HCT116 (cell line): ENCODE measurements around the gene PEX26. TPM values are rescaled to one million over a fixed set of nuclear protein-coding genes. Genes with fewer than 3 reads are reported as not detected.

Experiments used
- ATAC-seq: fragments of 200-7000 bp; cut with Tn5 transposase; 2 replicates; pipeline ENCODE4 v1.9.1; 2020; ENCODE audit warnings: mild to moderate bottlenecking, moderate library complexity
- BruUV-seq: library from RNA; stranded (reverse); fragments of 400-500 nt; replicated peaks from 2 replicates; lab custom pipeline; 2021; lab: Mats Ljungman, UMichigan
- CTCF ChIA-PET: fragments of 300-600 bp; sonication (Branson Sonifier 250); formaldehyde crosslinking; loops from one replicate; lab custom pipeline; 2021; ENCODE audit warnings: antibody characterized with exemption; lab: Charles Lee
- POLR2A ChIA-PET: fragments of 300-600, 350-600 bp; sonication (Branson Sonifier 250); formaldehyde crosslinking; loops from one replicate; lab custom pipeline; 2021; ENCODE audit warnings: antibody characterized with exemption; lab: Charles Lee
- RAD21 ChIA-PET, 2 experiments: fragments of 300-600 bp; sonication (Branson Sonifier 250); formaldehyde crosslinking; loops; one replicate each; lab custom pipeline; 2023; ENCODE audit warnings: low total read pairs in 2 of 2; ENCODE audit not compliant: uncharacterized antibody in 2 of 2, unreplicated experiment in 2 of 2, low non-redundant PET in 1 of 2; lab: Charles Lee
- DNase-seq: peaks from one replicate; pipeline ENCODE4 v3.0.0-alpha.2; 2010; ENCODE audit warnings: low read depth, low spot score
- H2AFZ ChIP-seq: fragments of 200-600 bp; shearing (Covaris generic), sonication (generic); 2 replicates; pipeline ENCODE4 v1.6.1; 2017; ENCODE audit warnings: low read depth, mixed run types, mixed read lengths, antibody characterized with exemption, low read length; ENCODE audit not compliant: poor library complexity, severe bottlenecking
- H3K27ac ChIP-seq: 2 replicates; pipeline ENCODE4 v1.5.1; 2012; ENCODE audit warnings: low read depth, low read length
- H3K27me3 ChIP-seq: fragments of 200-600 bp; sonication (generic); 2 replicates; pipeline ENCODE4 v1.6.1; 2016; ENCODE audit warnings: mixed run types, low read length, mixed read lengths; ENCODE audit not compliant: insufficient read depth
- H3K36me3 ChIP-seq, 2 experiments: fragments of 200-500 bp in 1 of 2; fragments of 200-600 bp in 1 of 2; sonication (Bioruptor generic) in 1 of 2; sonication (generic) in 1 of 2; 2 replicates each; pipeline versions ENCODE4 v1.5.1 to v1.6.1; 2014 to 2016; ENCODE audit warnings: low read length in 2 of 2, inconsistent platforms in 1 of 2, mixed read lengths in 1 of 2, mixed run types in 1 of 2; ENCODE audit not compliant: insufficient read depth in 2 of 2, control insufficient read depth in 1 of 2
- H3K4me1 ChIP-seq, 2 experiments: fragments of 200-600 bp in 1 of 2; sonication (generic) in 1 of 2; 2 replicates each; pipeline versions ENCODE4 v1.5.1 to v1.6.1; 2012 to 2017; ENCODE audit warnings: low read length in 2 of 2, inconsistent platforms in 1 of 2, mild to moderate bottlenecking in 1 of 2, mixed read lengths in 1 of 2, mixed run types in 1 of 2, moderate library complexity in 1 of 2; ENCODE audit not compliant: insufficient read depth in 2 of 2, control insufficient read depth in 1 of 2
- H3K4me2 ChIP-seq: fragments of 200-600 bp; sonication (generic); 2 replicates; pipeline ENCODE4 v1.6.1; 2017; ENCODE audit warnings: mixed run types, low read length, mixed read lengths
- H3K4me3 ChIP-seq, 2 experiments: fragments of 200-600 bp in 1 of 2; sonication (generic) in 1 of 2; replicated peaks in 1 of 2; 2 replicates each; pipeline ENCODE4 v1.5.1; 2011 to 2016; ENCODE audit warnings: low read length in 2 of 2, control low read depth in 1 of 2, low read depth in 1 of 2, mild to moderate bottlenecking in 1 of 2, mixed read lengths in 1 of 2, mixed run types in 1 of 2
- H3K79me2 ChIP-seq: fragments of 200-600 bp; sonication (generic); 2 replicates; pipeline ENCODE4 v1.6.1; 2017; ENCODE audit warnings: mild to moderate bottlenecking, mixed run types, low read length, moderate library complexity, mixed read lengths; ENCODE audit not compliant: insufficient read depth
- H3K9ac ChIP-seq: fragments of 200-600 bp; sonication (generic); 2 replicates; pipeline ENCODE4 v1.6.1; 2016; ENCODE audit warnings: low read length, mixed read lengths
- H3K9me2 ChIP-seq: fragments of 200-600 bp; sonication (generic), shearing (Covaris generic); 2 replicates; pipeline ENCODE4 v1.6.1; 2017; ENCODE audit warnings: mixed run types, mild to moderate bottlenecking, moderate library complexity; ENCODE audit not compliant: insufficient read depth
- H3K9me3 ChIP-seq, 2 experiments: fragments of 200-500 bp in 1 of 2; fragments of 200-600 bp in 1 of 2; sonication (Bioruptor generic) in 1 of 2; sonication (generic) in 1 of 2; 2 replicates each; pipeline ENCODE4 v1.6.1; 2014 to 2017; ENCODE audit warnings: low read length in 2 of 2, mixed read lengths in 2 of 2, inconsistent platforms in 1 of 2, low read depth in 1 of 2, mild to moderate bottlenecking in 1 of 2, mixed run types in 1 of 2, moderate library complexity in 1 of 2; ENCODE audit not compliant: control insufficient read depth in 1 of 2, insufficient read depth in 1 of 2
- H4K20me1 ChIP-seq: fragments of 200-600 bp; sonication (generic), shearing (Covaris generic); 2 replicates; pipeline ENCODE4 v1.6.1; 2017; ENCODE audit warnings: mixed run types, mild to moderate bottlenecking, moderate library complexity; ENCODE audit not compliant: insufficient read depth
- CBX3 ChIP-seq: IDR thresholded peaks from 2 replicates; pipeline ENCODE4 v1.6.1; 2012; ENCODE audit warnings: low read depth
- CEBPB ChIP-seq: IDR thresholded peaks from 2 replicates; pipeline ENCODE4 v1.6.1; 2012; ENCODE audit warnings: low read depth
- CTCF ChIP-seq, 3 experiments: fragments of 200-600 bp in 1 of 3; sonication (generic) in 1 of 3; IDR thresholded peaks in 2 of 3; conservative IDR thresholded peaks in 1 of 3; 2 replicates each; pipeline ENCODE4 v1.5.1; 2012 to 2017; ENCODE audit warnings: low read depth in 2 of 3, low read length in 2 of 3, antibody characterized with exemption in 1 of 3, borderline replicate concordance in 1 of 3, control low read depth in 1 of 3, mild to moderate bottlenecking in 1 of 3, mixed read lengths in 1 of 3, mixed run types in 1 of 3, moderate library complexity in 1 of 3; ENCODE audit not compliant: insufficient read depth in 1 of 3
- EGR1 ChIP-seq: IDR thresholded peaks from 2 replicates; pipeline ENCODE4 v1.6.1; 2012; ENCODE audit warnings: low read depth
- ELF1 ChIP-seq: IDR thresholded peaks from 2 replicates; pipeline ENCODE4 v1.6.1; 2012; ENCODE audit warnings: low read depth, borderline replicate concordance
- EZH2 ChIP-seq: fragments of 200-600 bp; sonication (generic); IDR thresholded peaks from 2 replicates; pipeline ENCODE4 v1.6.1; 2017; ENCODE audit warnings: antibody characterized with exemption, mixed run types
- EZH2phosphoT487 ChIP-seq: fragments of 200-600 bp; IDR thresholded peaks from 2 replicates; pipeline ENCODE4 v1.6.1; 2018; ENCODE audit warnings: antibody characterized with exemption, borderline replicate concordance
- FOSL1 ChIP-seq: IDR thresholded peaks from 2 replicates; pipeline ENCODE4 v1.6.1; 2012; ENCODE audit warnings: low read depth
- POLR2AphosphoS5 ChIP-seq: IDR thresholded peaks from 2 replicates; pipeline ENCODE4 v1.6.1; 2011; ENCODE audit warnings: mild to moderate bottlenecking, low read depth, low read length, moderate library complexity
- RAD21 ChIP-seq: IDR thresholded peaks from 2 replicates; pipeline ENCODE4 v1.6.1; 2012; ENCODE audit warnings: low read depth, mild to moderate bottlenecking
- SIN3A ChIP-seq: IDR thresholded peaks from 2 replicates; pipeline ENCODE4 v1.6.1; 2012; ENCODE audit warnings: low read depth
- SRF ChIP-seq: IDR thresholded peaks from 2 replicates; pipeline ENCODE4 v1.6.1; 2012; ENCODE audit warnings: low read depth
- YY1 ChIP-seq: IDR thresholded peaks from 2 replicates; pipeline ENCODE4 v1.6.1; 2011; ENCODE audit warnings: low read length, low read depth, moderate library complexity, mild to moderate bottlenecking; ENCODE audit not compliant: insufficient replicate concordance; ENCODE audit errors: extremely low read depth
- intact Hi-C: fragments of 100-400 bp; cut with micrococcal nuclease; formaldehyde crosslinking; loops from 2 replicates; pipeline ENCODE4 v1.10.0; 2022
- total RNA-seq: library from RNA; stranded (reverse); gene quantifications from one replicate; pipeline ENCODE4 v1.2.1, GENCODE V29; 2021; ENCODE audit not compliant: unreplicated experiment
- TF ChIP-seq, protein P1 (sequence below): IDR thresholded peaks from 2 replicates; pipeline ENCODE4 v1.6.1; 2012
- TF ChIP-seq, protein P2 (sequence below): IDR thresholded peaks from 2 replicates; pipeline ENCODE4 v1.6.1; 2012; ENCODE audit warnings: low read depth

PEX26 gene
- total RNA-seq, 1 experiment from 2014 or later = 26.4 TPM

- H3K9me2 ChIP-seq = no peaks in the 10 kb centered on the region
- H4K20me1 ChIP-seq = no peaks in the 10 kb centered on the region
- ATAC-seq = no peak
- no peaks in the 10 kb centered on the region for H3K79me2 ChIP-seq
- ChIA-PET POLR2A (no interaction called here), CTCF (interaction anchor here (0.7 kb wide), 1 partner anchor 33 kb away, joined by 3 read pairs; no protein-coding TSS in a partner anchor), RAD21 (no interaction called here)
- peaks cover 2 to 6% of the 10 kb centered on the region in 2 experiments; a peak in 2 of 4 replicates for H3K4me1 ChIP-seq
- no peak overlapping the region for H2AFZ ChIP-seq
- intact Hi-C loops = no loop called here
- no peak overlapping the region for H3K9ac ChIP-seq
- no peak for DNase-seq
- no peaks in the 10 kb centered on the region for H3K36me3 ChIP-seq
- H3K4me3 ChIP-seq = no peak overlapping the region
- BruUV-seq = no TSS peak
- H3K9me3 ChIP-seq = no peaks in the 10 kb centered on the region
- no peak overlapping the region for H3K27ac ChIP-seq
- no peak overlapping the region for H3K4me2 ChIP-seq
- no peaks in the 10 kb centered on the region for H3K27me3 ChIP-seq
- no peak for TF ChIP-seq POLR2AphosphoS5
- no peak for TF ChIP-seq FOSL1
- TF ChIP-seq SIN3A = no peak
- TF ChIP-seq EZH2phosphoT487 = no peak
- TF ChIP-seq EZH2 = no peak
- TF ChIP-seq RAD21 = no peak
- TF ChIP-seq CTCF (IDR thresholded peaks at IDR 0.05 in 2 of 3, conservative IDR thresholded peaks at IDR 0.05 in 1 of 3; ENCODE audit: borderline replicate concordance in 1 of 3, insufficient read depth in 1 of 3, low read depth in 2 of 3, low read length in 2 of 3) = no peak
- no peak for TF ChIP-seq CEBPB
- TF ChIP-seq, protein P1, sequence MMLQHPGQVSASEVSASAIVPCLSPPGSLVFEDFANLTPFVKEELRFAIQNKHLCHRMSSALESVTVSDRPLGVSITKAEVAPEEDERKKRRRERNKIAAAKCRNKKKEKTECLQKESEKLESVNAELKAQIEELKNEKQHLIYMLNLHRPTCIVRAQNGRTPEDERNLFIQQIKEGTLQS = no peak
- no peak for TF ChIP-seq SRF
- TF ChIP-seq YY1 = no peak
- no peak for TF ChIP-seq CBX3
- TF ChIP-seq ELF1 = no peak
- TF ChIP-seq, protein P2, sequence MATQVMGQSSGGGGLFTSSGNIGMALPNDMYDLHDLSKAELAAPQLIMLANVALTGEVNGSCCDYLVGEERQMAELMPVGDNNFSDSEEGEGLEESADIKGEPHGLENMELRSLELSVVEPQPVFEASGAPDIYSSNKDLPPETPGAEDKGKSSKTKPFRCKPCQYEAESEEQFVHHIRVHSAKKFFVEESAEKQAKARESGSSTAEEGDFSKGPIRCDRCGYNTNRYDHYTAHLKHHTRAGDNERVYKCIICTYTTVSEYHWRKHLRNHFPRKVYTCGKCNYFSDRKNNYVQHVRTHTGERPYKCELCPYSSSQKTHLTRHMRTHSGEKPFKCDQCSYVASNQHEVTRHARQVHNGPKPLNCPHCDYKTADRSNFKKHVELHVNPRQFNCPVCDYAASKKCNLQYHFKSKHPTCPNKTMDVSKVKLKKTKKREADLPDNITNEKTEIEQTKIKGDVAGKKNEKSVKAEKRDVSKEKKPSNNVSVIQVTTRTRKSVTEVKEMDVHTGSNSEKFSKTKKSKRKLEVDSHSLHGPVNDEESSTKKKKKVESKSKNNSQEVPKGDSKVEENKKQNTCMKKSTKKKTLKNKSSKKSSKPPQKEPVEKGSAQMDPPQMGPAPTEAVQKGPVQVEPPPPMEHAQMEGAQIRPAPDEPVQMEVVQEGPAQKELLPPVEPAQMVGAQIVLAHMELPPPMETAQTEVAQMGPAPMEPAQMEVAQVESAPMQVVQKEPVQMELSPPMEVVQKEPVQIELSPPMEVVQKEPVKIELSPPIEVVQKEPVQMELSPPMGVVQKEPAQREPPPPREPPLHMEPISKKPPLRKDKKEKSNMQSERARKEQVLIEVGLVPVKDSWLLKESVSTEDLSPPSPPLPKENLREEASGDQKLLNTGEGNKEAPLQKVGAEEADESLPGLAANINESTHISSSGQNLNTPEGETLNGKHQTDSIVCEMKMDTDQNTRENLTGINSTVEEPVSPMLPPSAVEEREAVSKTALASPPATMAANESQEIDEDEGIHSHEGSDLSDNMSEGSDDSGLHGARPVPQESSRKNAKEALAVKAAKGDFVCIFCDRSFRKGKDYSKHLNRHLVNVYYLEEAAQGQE = no peak
- TF ChIP-seq EGR1 = no peak
Observed at GRCh38 chr22:18042685-18043084, 35.1 kb upstream of the PEX26 start.
